Activated naive CD4-positive, alpha-beta T cell treated with anti-CD3 and anti-CD28 coated beads for 36 hours (primary cell): Measurements from ENCODE around the gene LRRC8E. TPM values are rescaled to one million over a fixed set of nuclear protein-coding genes. Genes with fewer than 3 reads are reported as not detected.

ENCODE experiments used
- CTCF ChIA-PET: fragments of 350-600 bp; sonication (Branson Sonifier 250); formaldehyde crosslinking; loops from one replicate; lab custom pipeline; 2021; ENCODE audit warnings: antibody characterized with exemption; lab: Charles Lee
- DNase-seq: peaks from one replicate; pipeline ENCODE4 v3.0.0-alpha.2; 2020
- H3K27ac Mint-ChIP-seq: one replicate; pipeline ENCODE4 v1.8.0; 2021; ENCODE audit warnings: mild to moderate bottlenecking, mixed read lengths
- H3K27me3 Mint-ChIP-seq: one replicate; pipeline ENCODE4 v1.8.0; 2021; ENCODE audit warnings: low read depth, mixed read lengths
- H3K36me3 Mint-ChIP-seq: one replicate; pipeline ENCODE4 v1.8.0; 2021; ENCODE audit warnings: low read depth, mixed read lengths
- H3K4me1 Mint-ChIP-seq: one replicate; pipeline ENCODE4 v1.8.0; 2021; ENCODE audit warnings: low read depth, mixed read lengths
- H3K4me3 Mint-ChIP-seq: one replicate; pipeline ENCODE4 v1.8.0; 2021; ENCODE audit warnings: mild to moderate bottlenecking, moderate library complexity, mixed read lengths
- H3K9me3 Mint-ChIP-seq: one replicate; pipeline ENCODE4 v1.8.0; 2021; ENCODE audit warnings: mixed read lengths
- intact Hi-C: fragments of 100-400 bp; cut with micrococcal nuclease; formaldehyde crosslinking; loops from one replicate; pipeline ENCODE4 v1.15.1; 2023
- total RNA-seq, 2 experiments: library from RNA; stranded (reverse); gene quantifications; one replicate each; pipeline ENCODE4 v1.2.3, GENCODE V29; 2021

The LRRC8E gene
- total RNA-seq, 2 experiments from 2014 or later, result not detected

DNA sequence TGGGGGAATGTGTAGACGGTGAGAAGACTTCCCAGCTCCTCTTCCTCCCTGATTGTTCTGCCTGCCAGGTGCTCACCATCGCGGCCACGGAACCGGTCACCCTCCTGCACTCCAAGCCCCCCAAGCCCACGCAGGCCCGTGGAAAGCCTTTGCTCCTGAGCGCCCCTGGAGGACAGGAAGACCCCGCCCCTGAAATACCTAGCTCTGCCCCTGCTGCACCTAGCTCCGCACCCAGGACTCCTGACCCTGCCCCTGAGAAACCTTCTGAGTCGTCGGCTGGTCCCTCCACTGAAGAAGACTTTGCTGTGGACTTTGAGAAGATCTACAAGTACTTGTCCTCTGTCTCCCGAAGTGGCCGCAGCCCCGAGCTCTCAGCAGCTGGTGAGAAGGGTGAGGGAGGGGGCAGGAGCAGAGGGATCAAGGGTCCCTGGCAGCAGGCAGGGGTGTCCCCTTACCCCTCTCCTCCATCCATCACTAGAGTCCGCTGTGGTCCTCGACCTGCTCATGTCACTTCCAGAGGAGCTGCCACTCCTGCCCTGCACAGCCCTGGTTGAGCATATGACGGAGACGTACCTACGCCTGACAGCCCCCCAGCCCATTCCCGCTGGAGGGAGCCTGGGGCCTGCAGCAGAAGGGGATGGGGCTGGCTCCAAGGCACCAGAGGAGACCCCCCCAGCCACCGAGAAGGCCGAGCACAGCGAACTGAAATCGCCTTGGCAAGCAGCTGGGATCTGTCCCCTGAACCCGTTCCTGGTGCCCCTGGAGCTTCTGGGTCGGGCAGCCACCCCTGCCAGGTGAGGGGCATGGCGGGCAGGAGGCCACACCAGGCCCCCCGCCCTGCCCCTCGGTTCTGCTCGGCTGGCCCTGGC lies 33.9 kb downstream of the LRRC8E start:
- peaks cover 36% of the 10 kb centered on the region for H3K4me1 Mint-ChIP-seq
- no peak overlapping the region for H3K27ac Mint-ChIP-seq
- no peak overlapping the region for H3K4me3 Mint-ChIP-seq

DNA sequence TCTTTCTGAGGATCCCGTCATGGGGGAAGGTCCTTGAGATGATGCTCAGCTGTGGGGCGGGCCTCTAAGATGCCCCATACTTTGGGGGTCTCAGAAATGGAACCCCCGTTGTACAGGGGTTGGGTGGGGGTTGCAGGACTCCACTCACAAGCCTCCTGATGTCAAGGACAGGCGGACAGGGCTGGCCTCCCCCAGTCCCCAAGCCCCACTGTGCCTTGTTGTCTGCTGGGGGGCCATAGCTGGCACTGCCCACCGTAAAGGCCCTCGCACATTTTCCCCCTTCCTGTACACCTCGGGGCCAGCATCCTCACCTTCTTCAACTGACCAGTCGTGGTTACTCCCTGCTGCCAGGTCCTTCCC lies 34.5 kb downstream of the LRRC8E start:
- peaks cover 34% of the 10 kb centered on the region for H3K4me1 Mint-ChIP-seq
- CTCF ChIA-PET, result interaction anchor here (1.2 to 1.6 kb wide), 2 partner anchors 53 to 61 kb away, joined by 3 to 4 read pairs; no protein-coding TSS in a partner anchor
- intact Hi-C loops, result no loop called here
- H3K9me3 Mint-ChIP-seq, result no peaks in the 10 kb centered on the region
- peaks cover 10% of the 10 kb centered on the region for H3K27me3 Mint-ChIP-seq
- H3K36me3 Mint-ChIP-seq, result peaks cover 1% of the 10 kb centered on the region
- no peak for DNase-seq
- no peak overlapping the region for H3K4me3 Mint-ChIP-seq
- no peak overlapping the region for H3K27ac Mint-ChIP-seq

More for the DNA sequence above, 33.9 kb downstream of the LRRC8E start:
- H3K27me3 Mint-ChIP-seq, result peaks cover 11% of the 10 kb centered on the region
- H3K36me3 Mint-ChIP-seq, result peaks cover 1% of the 10 kb centered on the region
- H3K9me3 Mint-ChIP-seq, result no peaks in the 10 kb centered on the region
- CTCF ChIA-PET, result interaction anchor here (1.2 to 1.6 kb wide), 2 partner anchors 53 to 60 kb away, joined by 3 to 4 read pairs; no protein-coding TSS in a partner anchor
- intact Hi-C loops, result loop anchor here (2.0 kb wide), 2 partner anchors 69 to 241 kb away; partner anchors contain the start of gene TRAPPC5
- no peak for DNase-seq

DNA sequence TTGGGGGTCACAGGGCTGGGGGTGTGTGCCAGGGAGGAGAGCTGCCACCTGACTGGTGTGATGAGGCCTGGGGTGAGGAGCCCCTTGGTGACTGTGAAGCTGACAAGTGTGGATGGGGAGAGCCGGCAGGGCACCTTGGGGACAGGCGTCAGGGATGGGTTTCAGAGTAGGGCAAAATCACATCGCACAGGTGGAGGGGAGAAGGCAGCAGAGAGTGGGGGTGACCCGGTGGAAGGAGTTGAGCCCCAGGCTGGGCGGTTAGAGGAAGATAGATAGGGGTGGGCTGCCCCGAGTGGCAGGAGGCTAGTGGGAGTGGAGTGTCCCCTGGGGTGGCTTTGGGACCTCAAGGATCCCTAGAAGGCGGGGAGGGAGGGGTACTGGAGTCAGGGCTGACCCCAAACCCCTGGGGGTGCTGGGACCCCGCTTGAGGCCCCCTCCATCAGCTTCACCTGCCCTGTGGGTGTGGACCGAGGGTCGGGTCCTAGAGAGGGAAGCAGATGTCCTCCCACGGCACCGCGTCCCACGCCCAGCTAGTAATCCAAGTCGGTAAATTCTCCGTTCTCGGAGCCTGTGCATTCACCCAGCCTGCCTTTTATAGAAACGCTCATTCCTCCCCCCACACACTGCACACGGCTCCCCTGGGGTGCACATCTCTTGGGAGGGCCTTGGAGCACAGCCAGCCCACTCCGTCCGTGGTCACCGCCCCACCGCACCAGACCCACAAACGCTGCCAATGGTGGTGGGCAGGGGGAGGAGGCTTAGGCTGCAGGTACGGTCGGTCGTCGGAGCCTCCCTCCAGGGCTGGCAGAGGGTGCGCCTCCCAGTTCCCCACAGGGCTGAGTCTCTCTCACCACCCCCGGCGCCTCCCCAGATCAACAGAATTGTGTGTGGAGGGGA lies 35.2 kb downstream of the LRRC8E start:
- intact Hi-C loops, result no loop called here
- Mint-ChIP-seq H3K4me1 (peaks cover 33% of the 10 kb centered on the region), H3K9me3 (no peaks in the 10 kb centered on the region), H3K36me3 (peaks cover 1% of the 10 kb centered on the region), H3K27me3 (peaks cover 4% of the 10 kb centered on the region), H3K27ac (no peak overlapping the region), H3K4me3 (no peak overlapping the region)
- no peak for DNase-seq
- CTCF ChIA-PET, result interaction anchor here (0.6 to 1.6 kb wide), 3 partner anchors 15 to 62 kb away, joined by 3 to 4 read pairs (median 3); no protein-coding TSS in a partner anchor

DNA sequence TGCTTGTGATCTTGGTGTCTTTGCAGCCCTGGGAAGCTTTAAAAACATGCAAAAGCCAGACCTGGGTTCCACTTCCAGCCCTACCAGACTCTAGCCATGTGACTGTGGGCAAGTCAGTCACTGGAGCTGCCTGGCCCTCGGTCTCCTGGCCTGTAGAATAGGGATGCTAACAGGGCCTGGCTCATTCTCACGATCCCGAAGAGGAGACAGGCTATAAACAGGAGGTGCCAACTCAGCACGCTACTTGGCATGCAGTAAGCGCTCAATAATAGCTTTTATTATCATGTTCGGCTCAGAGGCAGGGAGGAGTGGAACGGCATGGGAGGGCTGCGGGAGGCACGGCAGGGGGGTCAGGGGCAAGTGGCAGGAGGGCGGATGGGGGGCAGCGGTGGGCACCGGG lies 35.9 kb downstream of the LRRC8E start:
- intact Hi-C loops, result no loop called here

DNA sequence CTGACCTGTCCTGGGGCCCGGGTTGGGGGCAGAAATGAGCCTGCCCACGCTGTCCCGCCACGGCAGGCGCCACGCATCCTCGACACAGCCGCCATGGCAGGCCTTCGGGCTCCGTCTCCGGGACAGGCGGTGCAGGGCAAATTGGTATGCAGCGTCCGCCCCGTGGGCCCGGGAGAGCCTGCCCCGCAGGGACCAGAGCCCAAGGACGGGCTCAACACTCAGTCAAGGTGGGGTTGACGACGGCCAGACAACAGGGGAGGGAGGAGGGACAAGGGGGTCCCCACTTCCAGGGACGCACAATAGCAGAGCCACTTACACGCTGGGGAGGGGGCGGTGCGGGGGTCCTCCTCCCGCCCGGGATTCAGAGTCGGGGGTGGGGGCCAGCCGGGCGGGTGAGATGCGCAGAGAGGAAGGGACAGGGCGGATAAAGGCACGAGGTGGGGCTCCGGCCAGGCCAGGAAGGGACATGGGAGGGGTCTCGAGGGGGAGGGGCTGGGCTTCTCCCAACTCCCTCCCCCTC lies 36.4 kb downstream of the LRRC8E start:
- CTCF ChIA-PET, result no interaction called here
- intact Hi-C loops, result loop anchor here (1.0 kb wide), 1 partner anchor 71 kb away; no protein-coding TSS in a partner anchor
- no peak for DNase-seq
- H3K27ac Mint-ChIP-seq, result no peak overlapping the region
- H3K27me3 Mint-ChIP-seq, result peaks cover 2% of the 10 kb centered on the region
- H3K36me3 Mint-ChIP-seq, result peaks cover 1% of the 10 kb centered on the region
- peaks cover 28% of the 10 kb centered on the region for H3K4me1 Mint-ChIP-seq
- no peaks in the 10 kb centered on the region for H3K9me3 Mint-ChIP-seq
- H3K4me3 Mint-ChIP-seq, result no peak overlapping the region

More for the DNA sequence above, 35.9 kb downstream of the LRRC8E start:
- H3K27ac Mint-ChIP-seq, result no peak overlapping the region
- DNase-seq, result no peak
- H3K9me3 Mint-ChIP-seq, result no peaks in the 10 kb centered on the region
- H3K36me3 Mint-ChIP-seq, result peaks cover 1% of the 10 kb centered on the region
- peaks cover 33% of the 10 kb centered on the region for H3K4me1 Mint-ChIP-seq
- CTCF ChIA-PET, result interaction anchor here (0.6 kb wide), 1 partner anchor 14 kb away, joined by 3 read pairs; no protein-coding TSS in a partner anchor
- peak overlapping the region; percentile 50 for H3K4me3 Mint-ChIP-seq
- peaks cover 3% of the 10 kb centered on the region for H3K27me3 Mint-ChIP-seq

DNA sequence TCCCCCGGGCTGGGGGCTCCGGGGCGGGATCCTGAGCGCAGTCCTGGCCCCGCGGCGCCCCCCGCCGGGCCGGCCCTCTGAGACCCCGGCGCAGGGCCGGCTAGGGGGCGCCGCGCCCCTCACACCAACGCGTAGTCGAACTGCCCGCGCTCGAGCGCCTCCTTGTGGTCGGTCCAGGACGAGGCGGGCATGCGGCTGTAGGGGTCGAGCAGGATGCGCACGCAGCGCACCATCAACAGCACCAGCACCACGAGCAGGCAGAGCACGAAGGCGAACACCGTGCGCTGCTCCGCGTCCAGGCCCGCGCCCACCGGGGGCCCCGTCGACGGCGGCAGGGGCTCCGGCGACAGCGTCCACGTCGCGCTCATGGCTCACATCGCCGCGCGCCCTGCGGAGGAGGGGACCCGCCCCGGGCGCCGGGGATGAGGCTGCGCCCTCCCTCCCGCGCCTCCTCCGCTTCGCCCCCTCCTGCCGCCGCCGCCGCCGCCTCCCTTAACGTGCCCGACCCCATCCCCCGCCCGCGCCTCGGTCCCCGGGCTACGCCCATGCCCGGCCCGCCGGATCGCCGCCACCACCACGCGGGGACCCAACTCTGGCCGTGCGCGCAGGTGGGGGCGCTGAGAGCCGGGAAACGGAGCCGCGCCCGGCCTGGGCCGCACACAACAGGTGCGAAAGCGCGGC lies 37.0 kb downstream of the LRRC8E start:
- intact Hi-C loops, result loop anchor here (1.0 kb wide), 1 partner anchor 72 kb away; no protein-coding TSS in a partner anchor
- DNase-seq, result peak; percentile 76
- H3K36me3 Mint-ChIP-seq, result peaks cover 1% of the 10 kb centered on the region
- peak overlapping the region; percentile 71 for H3K4me3 Mint-ChIP-seq
- no peaks in the 10 kb centered on the region for H3K27me3 Mint-ChIP-seq
- peaks cover 24% of the 10 kb centered on the region for H3K4me1 Mint-ChIP-seq
- CTCF ChIA-PET, result no interaction called here
- no peak overlapping the region for H3K27ac Mint-ChIP-seq
- no peaks in the 10 kb centered on the region for H3K9me3 Mint-ChIP-seq

- Mint-ChIP-seq H3K27me3 (no peaks in the 10 kb centered on the region), H3K4me1 (peaks cover 20% of the 10 kb centered on the region), H3K27ac (no peak within 1 kb of the TSS), H3K9me3 (no peaks in the 10 kb centered on the region), H3K36me3 (peaks cover 6% of the 10 kb centered on the region), H3K4me3 (peak within 1 kb of the TSS; percentile 71)
- intact Hi-C loops, result no loop called here
- DNase-seq, result peak; percentile 71
- CTCF ChIA-PET, result interaction anchor here (0.9 kb wide), 1 partner anchor 17 kb away, joined by 3 read pairs; the partner anchor contains the start of gene TIMM44
These were observed 37.9 kb downstream of the LRRC8E start, which contains the start of gene CTXN1 for GRCh38 chr19:7926021-7926726. Gene CTXN1, minus strand, starts transcription at chr19:7926135. Its CDS starts 597 bp downstream, at chr19:7925538.

DNA sequence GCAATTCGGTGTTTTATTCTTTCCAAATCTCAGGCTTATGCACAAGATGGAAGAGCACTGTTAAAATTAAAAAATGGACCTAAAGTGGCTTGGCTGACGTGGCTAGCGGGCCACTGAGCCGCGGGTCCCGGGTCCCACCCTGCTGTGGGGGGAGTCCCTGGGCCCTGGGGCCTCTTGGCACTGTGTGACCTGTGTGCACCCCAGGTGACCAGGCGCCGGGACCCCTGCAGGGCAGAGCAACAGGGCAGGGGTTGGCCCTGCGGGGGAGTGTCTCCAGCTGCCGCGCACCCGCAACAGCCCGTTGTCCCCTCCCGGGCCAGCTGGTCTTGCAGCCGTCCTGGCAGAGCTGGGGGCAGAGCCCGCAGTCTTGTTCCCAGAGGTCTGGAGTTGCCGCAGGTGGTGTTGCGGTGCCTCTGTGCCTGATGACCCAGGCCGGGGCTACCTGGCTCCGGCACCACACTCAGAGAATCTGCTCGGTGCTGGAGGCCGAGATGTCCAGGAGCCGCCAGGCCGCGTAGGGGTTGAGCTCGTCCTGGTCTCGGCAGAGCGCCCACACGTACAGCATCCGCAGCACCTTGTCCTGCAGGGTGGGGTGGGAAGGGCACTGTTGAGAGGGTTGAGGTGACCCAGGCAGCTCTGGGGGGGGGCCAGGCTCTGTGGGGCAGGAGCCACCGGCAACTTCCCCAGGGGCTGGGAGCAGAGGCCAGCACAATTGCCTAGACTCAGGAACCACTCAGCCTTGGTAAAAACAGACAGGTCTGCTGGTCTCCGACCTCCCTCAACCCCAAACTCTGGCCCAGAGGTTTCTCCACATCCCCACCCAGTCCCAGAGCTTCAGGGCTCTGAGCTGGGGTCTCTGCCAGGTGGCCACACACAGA lies 38.7 kb downstream of the LRRC8E start:
- no peak overlapping the region for H3K27ac Mint-ChIP-seq

GRCh38 chr19:7927605-7928333 lies 39.5 kb downstream of the LRRC8E start:
- Mint-ChIP-seq H3K36me3 (peaks cover 9% of the 10 kb centered on the region), H3K4me1 (peaks cover 13% of the 10 kb centered on the region), H3K9me3 (no peaks in the 10 kb centered on the region), H3K27me3 (no peaks in the 10 kb centered on the region), H3K4me3 (no peak overlapping the region), H3K27ac (no peak overlapping the region)
- no peak for DNase-seq
- CTCF ChIA-PET, result interaction anchor here (3.2 kb wide), 1 partner anchor 16 kb away, joined by 18 read pairs; the partner anchor contains the start of gene TIMM44
- intact Hi-C loops, result no loop called here

More for the DNA sequence above, 38.7 kb downstream of the LRRC8E start:
- CTCF ChIA-PET, result interaction anchor here (0.9 to 3.2 kb wide), 2 partner anchors 17 kb away, joined by 3 to 18 read pairs; partner anchors contain the start of gene TIMM44
- Mint-ChIP-seq H3K27me3 (no peaks in the 10 kb centered on the region), H3K36me3 (peaks cover 9% of the 10 kb centered on the region), H3K4me1 (peaks cover 15% of the 10 kb centered on the region), H3K4me3 (no peak overlapping the region), H3K9me3 (no peaks in the 10 kb centered on the region)
- intact Hi-C loops, result no loop called here
- no peak for DNase-seq

GRCh38 chr19:7928334-7928706 lies 40.0 kb downstream of the LRRC8E start:
- intact Hi-C loops, result no loop called here
- Mint-ChIP-seq H3K27ac (no peak overlapping the region), H3K27me3 (no peaks in the 10 kb centered on the region), H3K4me1 (peaks cover 13% of the 10 kb centered on the region), H3K9me3 (no peaks in the 10 kb centered on the region), H3K4me3 (no peak overlapping the region), H3K36me3 (peaks cover 9% of the 10 kb centered on the region)
- CTCF ChIA-PET, result interaction anchor here (0.9 to 3.2 kb wide), 4 partner anchors 8 to 76 kb away, joined by 3 to 18 read pairs (median 6); partner anchors contain the start of genes SNAPC2 and TIMM44
- DNase-seq, result no peak
